ENCODE data around the gene ERC2. TPM values are rescaled to one million over a fixed set of nuclear protein-coding genes. Genes with fewer than 3 reads are reported as not detected.

The ERC2 gene
- total and polyA plus RNA-seq, 2 of the 8 experiments (the other 6 are each of a cell fraction or from before 2014, with no cell fraction given), result 16.4 to 22.8 TPM

DNA sequence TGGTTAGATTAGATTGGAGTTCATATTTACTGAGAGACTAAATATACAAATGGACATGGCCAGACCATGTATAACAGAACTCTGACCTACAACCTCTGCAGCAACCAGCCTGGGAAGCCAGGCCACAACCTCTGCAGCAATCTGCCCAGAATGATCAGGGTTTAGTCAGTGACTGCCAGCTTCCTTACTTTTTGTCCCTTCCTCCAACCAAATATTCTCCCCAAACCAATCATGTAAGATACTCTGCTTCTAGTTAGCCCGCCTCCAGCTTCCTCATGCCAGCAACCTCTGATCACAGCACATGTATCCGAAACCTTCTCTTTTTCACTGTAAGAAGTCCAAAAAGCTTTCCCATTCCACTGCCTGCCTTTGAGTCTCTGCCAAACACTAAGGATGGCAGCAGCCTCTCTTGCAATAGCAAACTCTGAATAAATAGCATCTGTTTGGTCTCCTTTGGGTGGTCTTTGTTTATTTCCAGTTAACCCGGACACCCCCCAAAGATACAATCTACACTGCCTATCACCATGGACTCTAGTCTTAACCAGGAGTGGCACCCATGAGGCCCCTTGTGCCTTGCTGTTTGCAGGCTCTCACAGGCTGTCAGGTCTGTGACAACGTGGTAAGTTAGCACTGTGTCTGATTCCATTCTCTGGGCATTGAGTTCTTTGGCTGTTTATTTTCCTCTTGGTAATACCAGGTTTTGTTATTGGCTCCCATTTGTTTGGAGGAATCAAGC is 102.2 kb downstream of the ERC2 start:
- no peak overlapping the region for H3K27ac ChIP-seq (ENCODE audit: low read depth, low read length)
- H3K4me1 ChIP-seq (replicated peaks in 1 of 4; ENCODE audit: control insufficient read depth in 3 of 4, insufficient read depth in 4 of 4, low read length in 3 of 4), result peaks cover 0 to 8% (median under 1%) of the 10 kb centered on the region in 4 experiments; a peak in 2 of 7 replicates
- no peak overlapping the region for H2BK12ac ChIP-seq (ENCODE audit: low read depth, low read length)
- POLR2A ChIA-PET (ENCODE audit: partially characterized antibody), result interaction anchor here (0.6 to 1.3 kb wide), 2 partner anchors 10 to 1566 kb away, joined by 3 to 5 read pairs; no protein-coding TSS in a partner anchor
- H3K79me2 ChIP-seq (ENCODE audit: control insufficient read depth in 1 of 2, insufficient read depth in 2 of 2, low read length in 2 of 2), result no peaks in the 10 kb centered on the region
- no peak overlapping the region for H3K4me2 ChIP-seq (ENCODE audit: insufficient read depth in 1 of 2, low read depth in 2 of 2, low read length in 2 of 2)
- H3K4me3 ChIP-seq (ENCODE audit: extremely low read depth in 1 of 4, insufficient read depth in 2 of 4, low read depth in 3 of 4, low read length in 4 of 4), result no peak overlapping the region
- TF ChIP-seq POLR2AphosphoS5 (IDR thresholded peaks at IDR 0.05; ENCODE audit: low read depth, low read length) (no peak), YY1 (IDR thresholded peaks at IDR 0.05; ENCODE audit: low read depth, low read length) (no peak), HDAC6 (IDR thresholded peaks at IDR 0.05; ENCODE audit: low read depth, low read length) (no peak), ASH2L (IDR thresholded peaks at IDR 0.05; ENCODE audit: low read length) (no peak), TBP (IDR thresholded peaks at IDR 0.05; ENCODE audit: low read depth, low read length) (no peak), JUND (IDR thresholded peaks at IDR 0.05; ENCODE audit: low read length) (no peak), KDM1A (IDR thresholded peaks at IDR 0.05; ENCODE audit: borderline replicate concordance, low read length) (no peak), RFX5 (IDR thresholded peaks at IDR 0.05; ENCODE audit: borderline replicate concordance, low read depth, low read length) (no peak), SAP30 (IDR thresholded peaks at IDR 0.05; ENCODE audit: insufficient read depth, insufficient replicate concordance, low read length) (no peak), TCF12 (IDR thresholded peaks at IDR 0.05; ENCODE audit: low read depth, low read length) (no peak), SIRT6 (IDR thresholded peaks at IDR 0.05; ENCODE audit: low read length) (no peak)
- no peaks in the 10 kb centered on the region for H3K9me3 ChIP-seq (ENCODE audit: insufficient read depth in 2 of 2, low read depth in 1 of 2, low read length in 1 of 2)
- H2BK15ac ChIP-seq (ENCODE audit: low read length), result no peak overlapping the region
- H4K20me1 ChIP-seq (replicated peaks in 1 of 2; ENCODE audit: control insufficient read depth in 1 of 2, insufficient read depth in 2 of 2, low read length in 2 of 2), result no peaks in the 10 kb centered on the region
- H3K36me3 ChIP-seq (ENCODE audit: control insufficient read depth in 2 of 4, insufficient read depth in 4 of 4, low read length in 3 of 4), result no peaks in the 10 kb centered on the region
- no peak overlapping the region for H2AFZ ChIP-seq (ENCODE audit: low read length)
- no peaks in the 10 kb centered on the region for H3K27me3 ChIP-seq (replicated peaks in 1 of 4; ENCODE audit: control insufficient read depth in 3 of 4, extremely low read depth in 1 of 4, insufficient read depth in 3 of 4, low read length in 3 of 4)
- 76% methylated on average over 4 of the region's 4 CpGs; no CpG with 5 or more reads in 1 of the 2 experiments for WGBS, 2 experiments (ENCODE audit: extremely low coverage in 1 of 2, insufficient coverage in 1 of 2, insufficient read length in 1 of 2, insufficient replicate concordance in 2 of 2, low coverage in 1 of 2, low lambda C conversion rate in 2 of 2, missing lambda C conversion rate in 1 of 2)
- no peaks in the 10 kb centered on the region for H3K79me1 ChIP-seq (ENCODE audit: low read depth, low read length)
- CTCF ChIA-PET (ENCODE audit: partially characterized antibody), result interaction anchor here (2.3 to 3.3 kb wide), 2 partner anchors 25 to 80 kb away, joined by 8 to 12 read pairs; no protein-coding TSS in a partner anchor
- H3K14ac ChIP-seq (ENCODE audit: insufficient read length), result no peak overlapping the region
- H3K4ac ChIP-seq (replicated peaks; ENCODE audit: insufficient read length, low read depth, low read length), result no peak overlapping the region
- H2BK20ac ChIP-seq (ENCODE audit: low read length), result no peak overlapping the region
- H3K23me2 ChIP-seq (ENCODE audit: low read depth, low read length), result no peaks in the 10 kb centered on the region
- H4K8ac ChIP-seq (ENCODE audit: extremely low read depth, insufficient read depth, low read length), result no peak overlapping the region
- no peak overlapping the region for H3K9ac ChIP-seq (replicated peaks in 1 of 4; ENCODE audit: extremely low read depth in 1 of 4, low read depth in 3 of 4, low read length in 3 of 4)
- H4K5ac ChIP-seq (ENCODE audit: insufficient read length, low read depth, low read length), result no peak overlapping the region
- DNase-seq (ENCODE audit: low read depth in 1 of 2, low spot score in 2 of 2), result no peak
- H2BK5ac ChIP-seq (ENCODE audit: low read depth, low read length), result no peak overlapping the region
- H2AK5ac ChIP-seq (ENCODE audit: low read depth, low read length), result no peak overlapping the region
- FAIRE-seq, result no peak
- H3K56ac ChIP-seq (replicated peaks; ENCODE audit: insufficient read length, low read depth, low read length), result no peak overlapping the region
- no peak overlapping the region for H2BK120ac ChIP-seq (replicated peaks; ENCODE audit: low read depth, low read length)
- H3K18ac ChIP-seq (ENCODE audit: extremely low read depth, low read length), result no peak overlapping the region
- H4K91ac ChIP-seq (replicated peaks; ENCODE audit: insufficient read length, low read length), result no peak overlapping the region
- H3K23ac ChIP-seq (ENCODE audit: insufficient read length), result no peak overlapping the region

Data from H1 (cell line).